SHP77 treated with DMSO at 0.1 percent for 48 hours (cell line): ENCODE measurements around the gene WARS2.

Source experiments
- DNase-seq: peaks from one replicate; lab custom pipeline; 2025; lab: John Stamatoyannopoulos, UW

WARS2 gene

DNA sequence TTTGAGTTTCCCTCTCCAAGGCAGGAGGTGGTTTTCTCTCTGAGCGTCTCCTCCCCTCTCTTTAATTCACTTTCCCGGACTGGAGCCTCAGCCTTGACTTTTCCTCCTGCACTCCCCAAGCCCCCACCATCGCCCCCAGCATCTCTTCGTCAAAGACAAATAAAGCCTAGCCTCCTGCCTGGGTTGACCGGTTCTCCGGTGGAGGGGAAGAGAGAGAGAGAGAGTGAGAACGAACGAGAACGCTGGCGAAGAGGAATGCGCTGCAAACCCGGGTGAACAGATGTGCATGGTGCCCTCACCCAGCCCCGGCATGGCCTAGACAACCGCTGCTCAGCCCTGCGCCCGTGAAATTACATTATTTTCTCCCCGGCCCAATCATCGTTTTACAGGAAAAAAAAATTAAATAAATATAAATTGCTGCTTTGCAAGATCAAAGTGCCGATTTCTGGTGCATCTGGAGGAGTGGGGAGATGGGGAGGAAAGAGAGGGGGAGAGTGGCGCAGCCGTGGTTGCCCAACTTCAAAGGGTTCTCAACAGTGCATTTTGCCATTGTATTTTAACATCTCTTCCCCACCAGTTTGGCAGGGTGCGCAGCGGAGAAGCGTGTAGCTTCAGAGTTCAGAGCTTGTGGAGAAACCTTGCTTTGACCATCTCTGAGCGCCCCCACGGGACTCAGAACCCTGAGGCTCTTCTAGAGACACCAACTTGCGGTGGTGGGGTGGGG is 140.9 kb downstream of the WARS2 start:
- no peak for DNase-seq

DNA sequence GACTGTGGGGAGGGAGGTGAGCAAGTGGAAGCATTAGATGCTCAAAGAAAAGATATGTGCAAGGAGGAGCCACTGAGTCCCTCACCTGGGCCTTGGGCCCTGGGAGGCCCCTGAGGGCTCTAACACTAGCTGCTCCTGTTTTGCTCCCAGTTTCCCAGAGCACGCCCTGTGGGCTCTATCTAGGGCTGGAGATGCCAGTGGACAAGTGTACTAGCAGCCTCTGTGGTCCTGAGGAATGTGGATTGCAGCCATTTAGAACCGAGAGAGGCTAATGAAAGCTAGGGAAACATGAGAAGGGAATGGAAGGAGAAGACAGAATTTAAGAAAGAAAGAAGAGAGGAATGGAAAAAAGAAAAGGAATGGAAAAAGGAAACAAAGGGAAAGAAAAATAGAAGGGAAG is 142.3 kb downstream of the WARS2 start:
- no peak for DNase-seq

DNA sequence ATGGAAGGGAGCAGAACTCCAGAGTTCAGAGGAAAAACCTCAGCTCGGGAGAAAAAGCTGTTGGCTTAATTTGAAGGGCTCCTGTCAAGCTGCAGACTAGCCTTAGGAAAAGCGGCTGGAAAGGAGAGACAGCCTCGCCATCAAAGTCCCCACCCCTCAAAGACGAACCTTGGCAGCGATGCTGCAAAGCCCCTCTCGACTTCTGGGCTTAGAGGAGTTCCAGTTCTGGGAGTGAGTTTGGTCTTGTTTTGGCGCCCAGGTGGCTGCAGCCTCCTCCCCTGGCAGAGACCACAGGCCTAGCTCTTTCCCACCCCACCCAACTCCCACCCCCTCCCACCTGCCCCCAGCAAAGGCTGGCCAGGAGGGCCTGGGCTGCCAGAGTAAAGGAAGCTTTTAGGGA is 143.2 kb downstream of the WARS2 start:
- DNase-seq, result no peak

- no peak for DNase-seq
These were observed 145.0 kb downstream of the WARS2 start for GRCh38 chr1:118995312-118996016.

- no peak for DNase-seq
These were observed 146.8 kb downstream of the WARS2 start for GRCh38 chr1:118993700-118994026.

GRCh38 chr1:118992868-118993699 is 147.4 kb downstream of the WARS2 start:
- no peak for DNase-seq

GRCh38 chr1:118992237-118992825 is 148.1 kb downstream of the WARS2 start:
- no peak for DNase-seq

DNA sequence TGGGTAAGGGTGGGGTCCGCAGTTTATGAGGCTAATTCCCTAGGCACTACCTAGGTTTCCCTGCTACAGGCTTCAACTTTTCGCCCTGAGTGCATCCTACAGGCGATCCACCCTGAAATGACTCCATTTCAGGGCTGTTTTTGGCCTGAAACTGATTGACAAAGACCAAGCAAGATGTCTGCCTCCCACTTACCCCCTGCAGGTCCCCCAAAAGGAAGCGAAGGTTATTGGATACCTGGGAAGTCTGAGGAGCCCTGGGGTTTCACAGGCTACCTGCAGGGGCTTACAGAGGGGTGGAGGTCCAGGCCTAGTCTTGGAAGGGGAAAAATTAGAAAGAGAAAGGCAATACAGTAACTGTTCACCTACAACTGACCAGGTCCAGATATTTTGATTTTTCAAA is 149.0 kb downstream of the WARS2 start:
- no peak for DNase-seq

GRCh38 chr1:118990513-118991152 is 149.8 kb downstream of the WARS2 start:
- DNase-seq, result no peak

DNA sequence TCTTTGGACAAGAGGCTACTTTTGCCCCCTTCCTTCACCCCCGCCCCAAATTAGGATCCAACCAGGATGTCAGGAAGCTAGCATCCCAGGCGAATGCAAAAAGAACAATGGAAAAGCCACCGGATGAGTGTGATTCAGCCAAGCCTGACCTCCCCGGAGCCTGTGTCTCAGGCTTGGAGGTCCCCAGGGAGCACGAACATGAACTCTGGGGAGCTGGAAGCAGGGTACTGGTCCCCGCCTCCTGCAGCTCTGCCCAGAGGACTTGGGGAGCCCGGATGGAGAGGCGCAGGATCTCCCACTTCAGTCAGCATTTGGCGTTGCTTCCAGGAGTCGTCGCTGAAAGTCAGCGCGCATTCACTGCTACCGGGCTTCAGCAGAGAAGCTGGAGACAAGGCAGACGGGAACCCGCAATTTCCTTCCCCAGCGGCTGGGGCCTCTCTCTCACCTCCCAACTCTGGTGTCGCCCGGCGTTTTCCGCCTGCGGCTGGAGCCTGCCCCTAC is 150.5 kb downstream of the WARS2 start:
- DNase-seq, result no peak

GRCh38 chr1:118989006-118989815 is 151.2 kb downstream of the WARS2 start:
- DNase-seq, result no peak

DNA sequence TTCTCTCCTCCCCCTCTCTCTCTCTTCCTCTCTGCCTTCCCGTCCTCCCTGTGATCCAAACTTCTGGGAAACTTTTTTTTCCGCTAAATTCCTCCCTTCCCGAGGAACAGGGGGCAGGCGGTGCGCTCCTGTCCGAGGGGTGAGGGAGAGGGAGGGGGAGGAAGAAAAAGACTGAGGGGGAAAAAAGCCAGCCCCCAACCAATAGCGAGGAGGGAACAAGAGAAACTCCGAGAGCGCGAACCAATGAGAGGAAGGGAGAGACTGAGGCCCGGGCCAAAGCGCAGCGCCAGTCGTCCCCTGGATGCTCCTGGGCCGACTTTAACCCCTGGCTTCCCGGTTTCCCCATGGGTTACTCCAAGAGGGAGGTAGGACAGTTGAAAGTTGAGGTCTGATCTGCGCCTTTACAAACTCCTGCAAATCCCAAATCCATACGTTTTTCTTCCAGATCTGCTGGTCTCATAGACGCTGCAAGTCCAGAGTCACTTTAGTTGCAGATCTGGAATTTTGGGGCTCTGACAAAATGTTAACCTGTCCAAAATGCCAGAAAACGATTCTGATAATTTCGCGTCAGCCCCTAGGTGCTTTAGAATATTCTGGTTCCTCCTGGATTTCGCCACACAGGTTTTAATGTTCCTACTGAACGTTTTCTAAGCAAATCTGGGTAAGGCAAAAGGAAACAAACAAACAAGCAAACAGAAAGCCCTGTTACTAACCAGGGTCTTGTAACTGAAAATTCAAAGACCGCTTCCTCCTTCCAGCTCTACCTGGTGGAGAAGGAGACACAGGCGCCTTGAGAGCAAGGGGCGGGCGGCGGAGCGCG is 152.1 kb downstream of the WARS2 start, which contains the start of gene TBX15:
TSS of gene TBX15 (minus strand) at position 158 of the 820 bp plus-strand sequence. CDS start 548 bp downstream, outside the sequence.
- DNase-seq, result no peak

GRCh38 chr1:118987468-118988185 is 152.8 kb downstream of the WARS2 start:
- DNase-seq, result no peak

DNA sequence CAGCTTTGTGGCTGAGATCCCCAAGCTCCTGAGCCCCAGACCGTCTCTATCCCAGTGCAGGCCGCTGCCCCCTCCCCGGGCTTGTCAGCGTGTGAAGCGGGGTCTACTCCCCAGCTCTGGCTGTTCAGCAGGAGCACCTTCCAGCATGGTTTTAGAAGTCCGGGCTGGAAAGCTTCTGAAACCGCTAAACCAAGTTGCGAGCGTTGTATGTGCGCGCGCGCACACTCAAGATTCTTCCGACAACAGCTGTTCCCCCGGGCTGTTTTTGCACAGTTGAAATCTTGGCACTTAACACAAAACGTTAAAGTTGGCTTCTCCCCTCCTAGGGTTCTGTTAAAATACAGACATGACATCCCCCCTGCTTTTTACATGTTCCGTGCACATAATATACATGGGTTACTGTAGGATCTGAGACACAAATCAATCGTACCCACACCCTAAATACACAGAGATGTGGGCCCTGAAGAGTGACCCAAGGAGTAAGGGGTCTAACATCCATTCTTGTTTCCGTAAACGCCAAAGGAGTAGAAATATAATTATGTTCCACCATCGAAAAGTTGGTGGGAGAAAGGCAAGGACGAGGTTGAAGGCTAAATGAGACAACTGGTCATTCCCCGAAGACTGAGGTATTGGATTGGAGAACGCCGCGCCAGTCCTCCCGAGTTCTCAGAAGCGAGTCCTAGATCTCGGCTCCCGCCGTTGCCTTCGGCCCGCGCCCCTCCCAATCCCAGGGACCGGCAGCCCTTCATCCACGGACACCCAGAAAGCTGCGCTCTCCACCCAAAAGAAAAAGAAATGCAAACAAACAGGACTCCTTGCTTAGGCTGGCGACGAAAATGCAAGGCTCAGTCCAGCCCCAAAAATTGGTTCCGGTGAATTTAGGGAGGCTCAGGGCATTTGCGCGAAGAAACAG is 153.6 kb downstream of the WARS2 start:
- no peak for DNase-seq

GRCh38 chr1:118985640-118986554 is 154.6 kb downstream of the WARS2 start:
- DNase-seq, result no peak

GRCh38 chr1:118984722-118985639 is 155.5 kb downstream of the WARS2 start:
- no peak for DNase-seq
